CD4-positive, alpha-beta T cell treated with Interleukin-15 for 1 hour (primary cell): Measurements from ENCODE around the gene HSPB3.
"Not testable (repeated sequence)": the region's sequence is repeated elsewhere in the genome, so short reads cannot be mapped to it uniquely, and the experiment has no call there.

Experiments
- DNase-seq: peaks from one replicate; pipeline ENCODE4 v3.0.0-alpha.2; 2020

The HSPB3 gene

GRCh38 chr5:54457094-54457862 is 1.8 kb downstream of the HSPB3 start:
- no peak for DNase-seq

- no peak for DNase-seq
Measured at GRCh38 chr5:54458221-54458620, 2.7 kb downstream of the HSPB3 start.

GRCh38 chr5:54460181-54460919 is 4.9 kb downstream of the HSPB3 start:
- no peak for DNase-seq

- DNase-seq = no peak
Measured at GRCh38 chr5:54462281-54462680, 6.8 kb downstream of the HSPB3 start.

- DNase-seq = no peak
Measured at GRCh38 chr5:54463713-54464112, 8.2 kb downstream of the HSPB3 start.

GRCh38 chr5:54469622-54470021 is 14.1 kb downstream of the HSPB3 start:
- DNase-seq = no peak

GRCh38 chr5:54470128-54470527 is 14.6 kb downstream of the HSPB3 start:
- DNase-seq = no peak

- DNase-seq = no peak
Measured at GRCh38 chr5:54470677-54471076, 15.2 kb downstream of the HSPB3 start.

- DNase-seq = no peak
Measured at GRCh38 chr5:54471398-54471797, 15.9 kb downstream of the HSPB3 start.

- no peak for DNase-seq
Measured at GRCh38 chr5:54476682-54477081, 21.2 kb downstream of the HSPB3 start.

- no peak for DNase-seq
Measured at GRCh38 chr5:54477941-54478478, 22.5 kb downstream of the HSPB3 start.

GRCh38 chr5:54480296-54480695 is 24.8 kb downstream of the HSPB3 start:
- DNase-seq = no peak

- no peak for DNase-seq
Measured at GRCh38 chr5:54484219-54484894, 28.9 kb downstream of the HSPB3 start.

GRCh38 chr5:54485659-54486058 is 30.2 kb downstream of the HSPB3 start:
- DNase-seq = not testable (repeated sequence)

- DNase-seq = not testable (repeated sequence)
Measured at GRCh38 chr5:54489648-54489979, 34.1 kb downstream of the HSPB3 start.

- no peak for DNase-seq
Measured at GRCh38 chr5:54491326-54491725, 35.8 kb downstream of the HSPB3 start.

GRCh38 chr5:54492178-54492577 is 36.7 kb downstream of the HSPB3 start:
- no peak for DNase-seq

- DNase-seq = no peak
Measured at GRCh38 chr5:54495027-54495426, 39.5 kb downstream of the HSPB3 start.
